HepG2 (cell line): Measurements from ENCODE around the gene YIPF2. TPM values are rescaled to one million over a fixed set of nuclear protein-coding genes. Genes with fewer than 3 reads are reported as not detected.
A peak's percentile ranks its signal among the peaks of the same experiment; 100 is the strongest.

Experiments used
- ATAC-seq: fragments of 200-7000 bp; cut with Tn5 transposase; 3 replicates; pipeline ENCODE4 v1.9.1; 2020; ENCODE audit warnings: mild to moderate bottlenecking, moderate library complexity
- BruUV-seq: library from RNA; stranded (reverse); fragments of 400-500 nt; replicated peaks from 2 replicates; lab custom pipeline; 2021; lab: Mats Ljungman, UMichigan
- CTCF ChIA-PET: fragments of 300-600 bp; formaldehyde crosslinking; extraction: SDS; loops from one replicate; lab custom pipeline; 2021; ENCODE audit warnings: low total read pairs, inconsistent platforms, low intra/inter-chr PET ratio; lab: Yijun Ruan, JAX
- POLR2A ChIA-PET: fragments of 350-600 bp; sonication (Branson Sonifier 250); formaldehyde crosslinking; loops from one replicate; lab custom pipeline; 2020; ENCODE audit warnings: antibody characterized with exemption, inconsistent platforms; lab: Yijun Ruan, JAX
- DNase-seq: peaks from one replicate; pipeline ENCODE4 v3.0.0-alpha.2; 2015; ENCODE audit warnings: low spot score
- FAIRE-seq: peaks from 3 replicates; lab custom pipeline; 2011; peaks lifted over from hg19 to GRCh38; lab: Jason Lieb, UNC
- H2AFZ ChIP-seq: one replicate; pipeline ENCODE4 v1.6.1; 2011; ENCODE audit warnings: low read length, inconsistent platforms
- H3K27ac ChIP-seq: fragments of 300-600 bp; 3 replicates; pipeline ENCODE4 v1.8.0; 2011; ENCODE audit warnings: mixed run types, mild to moderate bottlenecking, mixed read lengths, low read length, inconsistent platforms; ENCODE audit not compliant: insufficient read depth; ENCODE audit errors: extremely low read length
- H3K27me3 ChIP-seq, 2 experiments: fragments of 200-600 bp in 1 of 2; 2 replicates in 1 of 2; 3 replicates in 1 of 2; pipeline versions ENCODE4 v1.6.0 to v1.8.0; 2011; ENCODE audit warnings: low read length in 2 of 2, mild to moderate bottlenecking in 2 of 2, moderate library complexity in 2 of 2, inconsistent platforms in 1 of 2; ENCODE audit not compliant: insufficient read depth in 2 of 2, control insufficient read depth in 1 of 2
- H3K36me3 ChIP-seq, 2 experiments: fragments of 200-600 bp in 1 of 2; replicated peaks in 1 of 2; 2 replicates in 1 of 2; 3 replicates in 1 of 2; pipeline versions ENCODE4 v1.5.1 to v1.8.0; 2011; ENCODE audit warnings: low read length in 2 of 2, inconsistent platforms in 1 of 2; ENCODE audit not compliant: insufficient read depth in 2 of 2, control insufficient read depth in 1 of 2
- H3K4me1 ChIP-seq: 2 replicates; pipeline ENCODE4 v1.5.1; 2012; ENCODE audit warnings: low read length, inconsistent platforms; ENCODE audit not compliant: insufficient read depth
- H3K4me2 ChIP-seq: 2 replicates; pipeline ENCODE4 v1.6.0; 2011; ENCODE audit warnings: low read depth, low read length, inconsistent platforms
- H3K4me3 ChIP-seq, 3 experiments: fragments of 200-600 bp in 1 of 3; sonication (generic), shearing (Covaris generic) in 1 of 3; replicated peaks in 1 of 3; 2 replicates each; pipeline ENCODE4 v1.5.1; 2011 to 2016; ENCODE audit warnings: low read length in 3 of 3, inconsistent platforms in 2 of 3, low read depth in 2 of 3, mild to moderate bottlenecking in 2 of 3, control low read depth in 1 of 3, mixed read lengths in 1 of 3; ENCODE audit not compliant: insufficient read depth in 1 of 3
- H3K79me2 ChIP-seq: one replicate; pipeline ENCODE4 v1.6.1; 2011; ENCODE audit warnings: low read length, inconsistent platforms; ENCODE audit not compliant: insufficient read depth
- H3K9ac ChIP-seq: 2 replicates; pipeline ENCODE4 v1.6.0; 2011; ENCODE audit warnings: mild to moderate bottlenecking, low read depth, low read length, inconsistent platforms; ENCODE audit not compliant: insufficient read depth
- H3K9me3 ChIP-seq: 2 replicates; pipeline ENCODE4 v1.5.1; 2012; ENCODE audit warnings: mild to moderate bottlenecking, low read length
- H4K20me1 ChIP-seq: 2 replicates; pipeline ENCODE4 v1.6.0; 2011; ENCODE audit warnings: inconsistent platforms, mild to moderate bottlenecking, low read length, moderate library complexity; ENCODE audit not compliant: insufficient read depth
- FIP1L1 ChIP-seq: fragments of 200-400 bp; formaldehyde crosslinking; IDR thresholded peaks from 2 replicates; pipeline ENCODE4 v1.6.1; 2018; ENCODE audit warnings: low read depth, mild to moderate bottlenecking, low read length, moderate library complexity, borderline replicate concordance; ENCODE audit not compliant: insufficient read depth
- GATAD1 ChIP-seq: IDR thresholded peaks from 2 replicates; pipeline ENCODE4 v1.6.1; 2016; ENCODE audit warnings: missing genetic modification reagents, missing compliant biosample characterization
- MIER3 ChIP-seq: IDR thresholded peaks from 2 replicates; pipeline ENCODE4 v1.6.1; 2016; ENCODE audit warnings: missing compliant biosample characterization, borderline replicate concordance
- MTA3 ChIP-seq: sonication (generic); formaldehyde crosslinking; IDR thresholded peaks from 2 replicates; pipeline ENCODE4 v1.4.0; 2020; ENCODE audit warnings: missing genetic modification reagents
- PPARG ChIP-seq: conservative IDR thresholded peaks from 2 replicates; pipeline ENCODE4 v1.6.1; 2016; ENCODE audit warnings: missing biosample characterization, missing genetic modification reagents
- RARG ChIP-seq: sonication (generic); formaldehyde crosslinking; IDR thresholded peaks from 2 replicates; pipeline ENCODE4 v1.4.0; 2020; ENCODE audit warnings: low read depth, mild to moderate bottlenecking, missing genetic modification reagents
- ZNF101 ChIP-seq: sonication (generic); formaldehyde crosslinking; IDR thresholded peaks from 2 replicates; pipeline ENCODE4 v1.4.0; 2020; ENCODE audit warnings: mild to moderate bottlenecking, low read depth, missing genetic modification reagents, borderline replicate concordance
- ZNF20 ChIP-seq: sonication (generic); formaldehyde crosslinking; IDR thresholded peaks from 2 replicates; pipeline ENCODE4 v1.4.0; 2020; ENCODE audit warnings: mild to moderate bottlenecking, moderate library complexity, missing genetic modification reagents
- ZNF337 ChIP-seq: sonication (generic); formaldehyde crosslinking; IDR thresholded peaks from 2 replicates; pipeline ENCODE4 v1.5.1; 2020; ENCODE audit warnings: missing genetic modification reagents, low read depth, mild to moderate bottlenecking, borderline replicate concordance
- ZNF780A ChIP-seq: sonication (generic); formaldehyde crosslinking; IDR thresholded peaks from 2 replicates; pipeline ENCODE4 v1.8.0; 2022; ENCODE audit warnings: mild to moderate bottlenecking, missing genetic modification reagents, moderate library complexity
- WGBS: methylation state at CpG from one replicate; pipeline ENCODE4 v1.1.6; 2017; ENCODE audit warnings: low lambda C conversion rate; 5-methylcytosine and 5-hydroxymethylcytosine counted together
- in situ Hi-C: cut with HindIII; loops from 2 replicates; pipeline ENCODE4 v1.10.0; 2017; ENCODE audit warnings: low pct_unique_long_range_greater_than_20kb; ENCODE audit not compliant: extremely low pct_ligation_motif_present
- intact Hi-C: fragments of 100-400 bp; cut with micrococcal nuclease; formaldehyde crosslinking; loops from one replicate; pipeline ENCODE4 v1.10.0; 2022; ENCODE audit not compliant: unreplicated experiment
- polyA plus RNA-seq, 8 experiments: library from polyadenylated mRNA; depleted of rRNA in 3 of 8; stranded (reverse) in 7 of 8; unstranded in 1 of 8; fragments of >200 nt; fragmentation: Illumina TruSeq in 4 of 8; extraction: Trizol in 4 of 8; gene quantifications; 2 replicates each; pipeline versions ENCODE4 v1.2.1 to v1.2.3, GENCODE V29; 2011 to 2016; ENCODE audit warnings: low read depth in 4 of 8, missing spikeins in 1 of 8, mixed read lengths in 1 of 8; ENCODE audit not compliant: insufficient read depth in 1 of 8
- total RNA-seq, 5 experiments: library from RNA; depleted of rRNA; stranded (reverse); fragments of >200 nt; fragmentation: Illumina TruSeq; extraction: Trizol; gene quantifications; 2 replicates each; pipeline ENCODE4 v1.2.3, GENCODE V29; 2016; ENCODE audit warnings: low read depth in 1 of 5
- TF ChIP-seq, protein P1 (sequence below): IDR thresholded peaks from 2 replicates; pipeline ENCODE4 v1.6.1; 2016; ENCODE audit warnings: low read depth, missing genetic modification reagents, missing compliant biosample characterization

The YIPF2 gene
- total and polyA plus RNA-seq, 2 of the 13 experiments (the other 11 are each of a cell fraction or from before 2014, with no cell fraction given) = 37.3 to 53.2 TPM

DNA sequence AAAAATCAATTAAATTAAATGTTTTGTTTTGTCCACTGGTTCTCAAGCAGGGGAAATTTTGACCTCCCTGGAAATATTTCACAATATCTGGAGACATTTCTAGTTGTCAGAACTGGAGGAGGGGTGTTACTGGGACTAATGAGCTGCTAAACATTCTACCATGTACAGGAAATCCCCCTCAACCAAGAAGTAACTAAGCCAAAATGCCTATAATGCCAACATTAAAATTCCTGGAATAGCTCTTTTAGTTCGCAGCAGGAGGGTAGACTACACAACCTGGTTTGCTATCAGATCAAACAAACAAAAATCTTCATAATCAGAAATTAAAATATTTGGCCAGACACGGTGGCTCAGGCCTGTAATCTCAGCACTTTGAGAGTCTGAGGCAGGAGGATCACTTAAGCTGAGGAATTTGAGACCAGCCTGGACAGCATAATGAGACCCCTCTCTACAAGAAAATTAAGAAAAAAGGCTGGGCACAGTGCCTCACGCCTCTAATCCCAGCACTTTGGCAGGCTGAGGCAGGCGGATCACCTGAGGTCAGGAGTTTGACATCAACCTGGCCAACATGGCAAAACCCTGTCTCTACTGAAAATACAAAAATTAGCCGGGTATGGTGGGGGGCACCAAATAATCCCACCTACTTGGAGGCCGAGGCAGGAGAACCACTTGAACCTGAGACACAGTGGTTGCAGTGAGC is 18.7 kb upstream of the YIPF2 start:
- intact Hi-C loops (no loop called here), in situ Hi-C loops (no loop called here)
- no peak overlapping the region for H2AFZ ChIP-seq
- no peaks in the 10 kb centered on the region for H3K9me3 ChIP-seq
- H4K20me1 ChIP-seq = no peaks in the 10 kb centered on the region
- CTCF ChIA-PET = no interaction called here
- no peak for ATAC-seq
- no peak for DNase-seq
- no peak overlapping the region for H3K4me3 ChIP-seq
- H3K27ac ChIP-seq = no peak overlapping the region
- POLR2A ChIA-PET = no interaction called here
- no peak overlapping the region for H3K9ac ChIP-seq
- no peaks in the 10 kb centered on the region for H3K79me2 ChIP-seq
- FAIRE-seq = no peak
- BruUV-seq = no TSS peak
- H3K27me3 ChIP-seq = no peaks in the 10 kb centered on the region
- peaks cover 26% of the 10 kb centered on the region; the same call in 1 of the 2 replicates for H3K4me1 ChIP-seq
- 38% methylated on average over 6 of the region's 6 CpGs for WGBS
- no peaks in the 10 kb centered on the region for H3K36me3 ChIP-seq
- peak overlapping the region; percentile 19; the same call in 1 of the 2 replicates for H3K4me2 ChIP-seq
- no peak for TF ChIP-seq GATAD1
- no peak for TF ChIP-seq ZNF20 (CRISPR knock-in tag)
- TF ChIP-seq ZNF101 (CRISPR knock-in tag) = no peak
- TF ChIP-seq PPARG (CRISPR knock-in tag) = no peak
- TF ChIP-seq MTA3 = no peak
- TF ChIP-seq RARG (CRISPR knock-in tag) = no peak
- no peak for TF ChIP-seq ZNF337 (CRISPR knock-in tag)
- TF ChIP-seq MIER3 = no peak
- TF ChIP-seq, protein P1, sequence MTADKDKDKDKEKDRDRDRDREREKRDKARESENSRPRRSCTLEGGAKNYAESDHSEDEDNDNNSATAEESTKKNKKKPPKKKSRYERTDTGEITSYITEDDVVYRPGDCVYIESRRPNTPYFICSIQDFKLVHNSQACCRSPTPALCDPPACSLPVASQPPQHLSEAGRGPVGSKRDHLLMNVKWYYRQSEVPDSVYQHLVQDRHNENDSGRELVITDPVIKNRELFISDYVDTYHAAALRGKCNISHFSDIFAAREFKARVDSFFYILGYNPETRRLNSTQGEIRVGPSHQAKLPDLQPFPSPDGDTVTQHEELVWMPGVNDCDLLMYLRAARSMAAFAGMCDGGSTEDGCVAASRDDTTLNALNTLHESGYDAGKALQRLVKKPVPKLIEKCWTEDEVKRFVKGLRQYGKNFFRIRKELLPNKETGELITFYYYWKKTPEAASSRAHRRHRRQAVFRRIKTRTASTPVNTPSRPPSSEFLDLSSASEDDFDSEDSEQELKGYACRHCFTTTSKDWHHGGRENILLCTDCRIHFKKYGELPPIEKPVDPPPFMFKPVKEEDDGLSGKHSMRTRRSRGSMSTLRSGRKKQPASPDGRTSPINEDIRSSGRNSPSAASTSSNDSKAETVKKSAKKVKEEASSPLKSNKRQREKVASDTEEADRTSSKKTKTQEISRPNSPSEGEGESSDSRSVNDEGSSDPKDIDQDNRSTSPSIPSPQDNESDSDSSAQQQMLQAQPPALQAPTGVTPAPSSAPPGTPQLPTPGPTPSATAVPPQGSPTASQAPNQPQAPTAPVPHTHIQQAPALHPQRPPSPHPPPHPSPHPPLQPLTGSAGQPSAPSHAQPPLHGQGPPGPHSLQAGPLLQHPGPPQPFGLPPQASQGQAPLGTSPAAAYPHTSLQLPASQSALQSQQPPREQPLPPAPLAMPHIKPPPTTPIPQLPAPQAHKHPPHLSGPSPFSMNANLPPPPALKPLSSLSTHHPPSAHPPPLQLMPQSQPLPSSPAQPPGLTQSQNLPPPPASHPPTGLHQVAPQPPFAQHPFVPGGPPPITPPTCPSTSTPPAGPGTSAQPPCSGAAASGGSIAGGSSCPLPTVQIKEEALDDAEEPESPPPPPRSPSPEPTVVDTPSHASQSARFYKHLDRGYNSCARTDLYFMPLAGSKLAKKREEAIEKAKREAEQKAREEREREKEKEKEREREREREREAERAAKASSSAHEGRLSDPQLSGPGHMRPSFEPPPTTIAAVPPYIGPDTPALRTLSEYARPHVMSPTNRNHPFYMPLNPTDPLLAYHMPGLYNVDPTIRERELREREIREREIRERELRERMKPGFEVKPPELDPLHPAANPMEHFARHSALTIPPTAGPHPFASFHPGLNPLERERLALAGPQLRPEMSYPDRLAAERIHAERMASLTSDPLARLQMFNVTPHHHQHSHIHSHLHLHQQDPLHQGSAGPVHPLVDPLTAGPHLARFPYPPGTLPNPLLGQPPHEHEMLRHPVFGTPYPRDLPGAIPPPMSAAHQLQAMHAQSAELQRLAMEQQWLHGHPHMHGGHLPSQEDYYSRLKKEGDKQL (CRISPR knock-in tag) = no peak
- no peak for TF ChIP-seq FIP1L1
- no peak for TF ChIP-seq ZNF780A
